ENCODE results near the gene PAX5. TPM values are rescaled to one million over a fixed set of nuclear protein-coding genes. Genes with fewer than 3 reads are reported as not detected.

PAX5 gene
- total and polyA plus RNA-seq, 3 donors from 2014 or later, result 0.79 to 1.9 (median 1.3) TPM

- Histone ChIP-seq H3K36me3 (ENCODE audit: low read depth, missing control alignments) (no peaks in the 10 kb centered on the region), H3K4me3 (no peak overlapping the region), H3K27ac (no peak overlapping the region), H3K4me1 (no peaks in the 10 kb centered on the region), H3K27me3 (no peaks in the 10 kb centered on the region), H3K9me3 (no peaks in the 10 kb centered on the region)
- 88% methylated on average over 11 to 13 of the region's 14 CpGs for WGBS, 2 donors
- TF ChIP-seq CTCF (IDR thresholded peaks at IDR 0.05), result no peak
- TF ChIP-seq POLR2A (IDR thresholded peaks at IDR 0.05), result no peak
- no peak for DNase-seq
- intact Hi-C loops (cut with DNase I; ENCODE audit: low total_unique reads), result no loop called here
These were observed 88.1 kb downstream of the PAX5 start for GRCh38 chr9:36945999-36946398.

- Histone ChIP-seq H3K27ac (no peak overlapping the region), H3K4me3 (no peak overlapping the region), H3K9me3 (no peaks in the 10 kb centered on the region), H3K27me3 (no peaks in the 10 kb centered on the region), H3K4me1 (no peaks in the 10 kb centered on the region), H3K36me3 (ENCODE audit: low read depth, missing control alignments) (no peaks in the 10 kb centered on the region)
- TF ChIP-seq POLR2A (IDR thresholded peaks at IDR 0.05) (no peak), CTCF (IDR thresholded peaks at IDR 0.05) (no peak)
- WGBS, 2 donors, result 93 to 95% methylated on average over 8 of the region's 8 CpGs
- intact Hi-C loops (cut with DNase I; ENCODE audit: low total_unique reads), result no loop called here
- no peak for DNase-seq
These were observed 91.2 kb downstream of the PAX5 start for GRCh38 chr9:36942891-36943290.

GRCh38 chr9:36941441-36941840 is 92.6 kb downstream of the PAX5 start:
- Histone ChIP-seq H3K27me3 (no peaks in the 10 kb centered on the region), H3K4me3 (no peak overlapping the region), H3K36me3 (ENCODE audit: low read depth, missing control alignments) (no peaks in the 10 kb centered on the region), H3K4me1 (no peaks in the 10 kb centered on the region), H3K27ac (no peak overlapping the region), H3K9me3 (no peaks in the 10 kb centered on the region)
- no peak for DNase-seq
- 91 to 95% methylated on average over 6 of the region's 6 CpGs for WGBS, 2 donors
- TF ChIP-seq CTCF (IDR thresholded peaks at IDR 0.05) (no peak), POLR2A (IDR thresholded peaks at IDR 0.05) (no peak)
- intact Hi-C loops (cut with DNase I; ENCODE audit: low total_unique reads), result no loop called here

- no peaks in the 10 kb centered on the region for H3K36me3 ChIP-seq (ENCODE audit: low read depth, missing control alignments)
- H3K27ac ChIP-seq, result no peak overlapping the region
- 88 to 90% methylated on average over 7 of the region's 7 CpGs for WGBS, 2 donors
- H3K4me3 ChIP-seq, result no peak overlapping the region
- no peaks in the 10 kb centered on the region for H3K9me3 ChIP-seq
- H3K27me3 ChIP-seq, result no peaks in the 10 kb centered on the region
- intact Hi-C loops (cut with DNase I; ENCODE audit: low total_unique reads), result no loop called here
- H3K4me1 ChIP-seq, result no peaks in the 10 kb centered on the region
- no peak for DNase-seq
- TF ChIP-seq POLR2A (IDR thresholded peaks at IDR 0.05) (no peak), CTCF (IDR thresholded peaks at IDR 0.05) (no peak)
These were observed 93.2 kb downstream of the PAX5 start for GRCh38 chr9:36940881-36941280.

- Histone ChIP-seq H3K27me3 (no peaks in the 10 kb centered on the region), H3K36me3 (ENCODE audit: low read depth, missing control alignments) (no peaks in the 10 kb centered on the region), H3K27ac (no peak overlapping the region), H3K9me3 (no peaks in the 10 kb centered on the region), H3K4me1 (no peaks in the 10 kb centered on the region), H3K4me3 (no peak overlapping the region)
- WGBS, 2 donors, result 63 to 73% methylated on average over 7 of the region's 7 CpGs
- DNase-seq, result no peak
- intact Hi-C loops (cut with DNase I; ENCODE audit: low total_unique reads), result no loop called here
- no peak for TF ChIP-seq POLR2A (IDR thresholded peaks at IDR 0.05)
- TF ChIP-seq CTCF (IDR thresholded peaks at IDR 0.05), result no peak
These were observed 93.6 kb downstream of the PAX5 start for GRCh38 chr9:36940500-36940853.
